Measurements from ENCODE around the gene EMILIN2. TPM values are rescaled to one million over a fixed set of nuclear protein-coding genes. Genes with fewer than 3 reads are reported as not detected.
"Not testable (repeated sequence)": the region's sequence is repeated elsewhere in the genome, so short reads cannot be mapped to it uniquely, and the experiment has no call there.

EMILIN2 gene
- polyA plus RNA-seq, 4 donors, result 1.1 to 29.9 (median 8.6) TPM

DNA sequence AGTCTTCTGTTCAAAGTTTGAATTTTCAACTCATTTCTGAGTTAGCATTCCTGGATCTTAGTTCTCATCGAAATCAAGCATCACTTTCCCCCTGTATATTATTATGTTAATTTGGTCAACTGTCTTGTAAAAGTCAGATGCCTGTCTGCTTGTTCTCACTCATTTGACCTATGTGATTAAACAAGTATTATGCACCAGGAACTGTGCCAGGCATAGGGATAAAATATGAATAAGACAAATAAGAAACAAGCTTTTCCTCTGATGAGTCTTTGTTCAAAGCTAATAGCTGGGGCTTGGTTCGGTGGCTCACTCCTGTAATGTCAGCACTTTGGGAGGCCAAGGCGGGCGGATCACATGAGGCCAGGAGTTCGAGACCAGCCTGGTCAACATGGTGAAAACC, 19.7 kb upstream of the EMILIN2 start:
- Histone ChIP-seq H3K27me3 (ENCODE audit: control insufficient read depth in 3 of 3, insufficient read depth in 3 of 3, low read length in 3 of 3) (no peaks in the 10 kb centered on the region), H3K4me3 (ENCODE audit: low read depth in 1 of 3, low read length in 3 of 3) (no peak overlapping the region), H3K9me3 (ENCODE audit: control insufficient read depth in 2 of 2, insufficient read depth in 1 of 2, low read depth in 1 of 2, low read length in 1 of 2) (no peaks in the 10 kb centered on the region), H3K27ac (ENCODE audit: low read depth in 1 of 3, low read length in 2 of 3) (no peak overlapping the region), H3K4me1 (ENCODE audit: control insufficient read depth in 3 of 3, insufficient read depth in 2 of 3, low read depth in 1 of 3, low read length in 2 of 3) (no peaks in the 10 kb centered on the region), H3K36me3 (ENCODE audit: control insufficient read depth in 3 of 3, insufficient read depth in 2 of 3, low read depth in 1 of 3, low read length in 3 of 3) (no peaks in the 10 kb centered on the region)
- no peak for FAIRE-seq
- WGBS, 3 donors, result 71 to 83% (median 78%) methylated on average over 5 of the region's 5 CpGs
- DNase-seq, result no peak

DNA sequence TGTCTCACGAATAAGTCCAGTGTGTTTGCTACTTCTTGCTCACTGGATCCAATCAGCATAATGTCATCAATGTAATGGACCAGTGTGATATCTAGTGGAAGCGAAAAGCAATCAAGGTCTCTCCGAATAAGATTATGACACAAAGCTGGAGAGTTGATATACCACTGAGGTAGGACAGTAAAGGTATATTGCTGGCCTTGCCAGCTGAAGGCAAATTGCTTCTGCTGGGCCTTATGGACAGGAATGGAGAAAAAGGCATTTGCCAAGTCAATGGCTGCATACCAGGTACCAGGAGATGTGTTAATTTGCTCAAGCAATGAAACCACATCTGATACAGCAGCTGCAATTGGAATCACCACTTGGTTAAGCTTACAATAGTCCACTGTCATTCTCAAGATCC, 10.7 kb upstream of the EMILIN2 start:
- not testable (repeated sequence) for H3K27ac ChIP-seq (ENCODE audit: low read depth in 1 of 3, low read length in 2 of 3); FAIRE-seq; H3K4me1 ChIP-seq (ENCODE audit: control insufficient read depth in 3 of 3, insufficient read depth in 2 of 3, low read depth in 1 of 3, low read length in 2 of 3); H3K36me3 ChIP-seq (ENCODE audit: control insufficient read depth in 3 of 3, insufficient read depth in 2 of 3, low read depth in 1 of 3, low read length in 3 of 3); DNase-seq; H3K27me3 ChIP-seq (ENCODE audit: control insufficient read depth in 3 of 3, insufficient read depth in 3 of 3, low read length in 3 of 3); H3K9me3 ChIP-seq (ENCODE audit: control insufficient read depth in 2 of 2, insufficient read depth in 1 of 2, low read depth in 1 of 2, low read length in 1 of 2); H3K4me3 ChIP-seq (ENCODE audit: low read depth in 1 of 3, low read length in 3 of 3)
- WGBS, 3 donors, result 94 to 96% (median 96%) methylated on average over 3 of the region's 3 CpGs

DNA sequence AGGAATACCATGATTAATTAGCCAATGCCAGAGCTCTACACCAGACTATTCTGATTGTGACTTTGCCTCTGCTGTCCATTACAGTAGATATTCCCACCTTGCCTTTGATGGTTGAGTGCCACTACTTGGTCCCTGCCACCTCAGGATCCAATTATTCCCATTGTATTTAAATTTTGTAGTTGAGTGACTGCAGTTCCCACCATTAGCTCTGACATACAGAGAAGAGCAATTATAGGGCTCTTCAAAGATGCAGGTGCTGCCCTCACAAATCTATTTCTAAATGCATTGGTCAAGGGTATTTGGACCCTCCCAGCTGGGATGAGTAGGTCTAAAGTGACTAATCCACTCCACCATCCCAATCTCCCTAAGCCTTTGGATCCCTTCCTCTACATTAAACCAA, 9.5 kb upstream of the EMILIN2 start:
- not testable (repeated sequence) for H3K27ac ChIP-seq (ENCODE audit: low read depth in 1 of 3, low read length in 2 of 3); H3K4me3 ChIP-seq (ENCODE audit: low read depth in 1 of 3, low read length in 3 of 3); FAIRE-seq; H3K27me3 ChIP-seq (ENCODE audit: control insufficient read depth in 3 of 3, insufficient read depth in 3 of 3, low read length in 3 of 3); DNase-seq; H3K9me3 ChIP-seq (ENCODE audit: control insufficient read depth in 2 of 2, insufficient read depth in 1 of 2, low read depth in 1 of 2, low read length in 1 of 2); H3K36me3 ChIP-seq (ENCODE audit: control insufficient read depth in 3 of 3, insufficient read depth in 2 of 3, low read depth in 1 of 3, low read length in 3 of 3); H3K4me1 ChIP-seq (ENCODE audit: control insufficient read depth in 3 of 3, insufficient read depth in 2 of 3, low read depth in 1 of 3, low read length in 2 of 3)

DNA sequence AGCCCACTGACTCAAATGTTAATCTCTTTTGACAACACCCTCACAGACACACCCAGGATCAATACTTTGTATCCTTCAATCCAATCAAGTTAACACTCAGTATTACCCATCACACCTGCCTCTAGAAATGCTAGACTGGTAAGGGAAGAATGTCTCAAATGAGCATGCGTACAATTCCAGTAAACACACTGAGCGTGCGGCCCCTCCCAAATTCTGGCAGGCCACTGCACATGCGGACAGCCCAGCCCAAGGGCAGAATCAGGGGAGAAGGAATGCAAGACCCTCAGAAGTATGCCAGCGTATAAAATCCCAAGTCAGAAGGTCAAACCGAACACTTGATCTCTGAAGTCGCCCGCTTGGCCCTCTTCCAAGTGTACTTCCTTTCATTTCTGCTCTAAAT, 7.6 kb upstream of the EMILIN2 start:
- WGBS, 3 donors, result 76 to 84% (median 80%) methylated on average over 8 of the region's 8 CpGs
- DNase-seq, result no peak

DNA sequence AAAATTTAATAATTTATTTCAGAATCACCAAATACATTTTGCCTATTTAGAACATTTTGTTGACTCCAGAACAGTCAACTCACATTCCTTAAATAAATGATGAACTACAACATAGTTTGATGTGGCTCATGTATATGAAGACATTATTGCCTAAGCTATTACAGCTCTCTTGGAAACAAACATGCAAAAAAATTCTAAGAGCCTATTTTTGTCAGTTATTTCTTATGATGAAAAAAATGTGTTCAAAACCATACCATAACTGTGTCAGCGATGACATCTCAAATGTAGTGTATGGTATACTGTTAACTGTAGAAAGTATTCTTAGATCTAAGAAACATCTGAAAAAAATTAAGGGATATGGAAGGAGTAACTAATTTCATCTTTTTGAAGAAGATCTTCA, 6.3 kb upstream of the EMILIN2 start:
- no peaks in the 10 kb centered on the region for H3K9me3 ChIP-seq (ENCODE audit: control insufficient read depth in 2 of 2, insufficient read depth in 1 of 2, low read depth in 1 of 2, low read length in 1 of 2)
- no peak overlapping the region for H3K27ac ChIP-seq (ENCODE audit: low read depth in 1 of 3, low read length in 2 of 3)
- no peak for FAIRE-seq
- H3K4me3 ChIP-seq (ENCODE audit: low read depth in 1 of 3, low read length in 3 of 3), result no peak overlapping the region
- DNase-seq, result no peak
- H3K4me1 ChIP-seq (ENCODE audit: control insufficient read depth in 3 of 3, insufficient read depth in 2 of 3, low read depth in 1 of 3, low read length in 2 of 3), result no peaks in the 10 kb centered on the region
- 94 to 98% (median 97%) methylated on average over 1 of the region's 1 CpG for WGBS, 3 donors
- H3K36me3 ChIP-seq (ENCODE audit: control insufficient read depth in 3 of 3, insufficient read depth in 2 of 3, low read depth in 1 of 3, low read length in 3 of 3), result no peaks in the 10 kb centered on the region
- H3K27me3 ChIP-seq (ENCODE audit: control insufficient read depth in 3 of 3, insufficient read depth in 3 of 3, low read length in 3 of 3), result peaks cover 0 to 20% (median 0%) of the 10 kb centered on the region in 3 donors

More for the DNA sequence above, 7.6 kb upstream of the EMILIN2 start:
- Histone ChIP-seq H3K9me3 (ENCODE audit: control insufficient read depth in 2 of 2, insufficient read depth in 1 of 2, low read depth in 1 of 2, low read length in 1 of 2) (no peaks in the 10 kb centered on the region), H3K4me3 (ENCODE audit: low read depth in 1 of 3, low read length in 3 of 3) (no peak overlapping the region), H3K27me3 (ENCODE audit: control insufficient read depth in 3 of 3, insufficient read depth in 3 of 3, low read length in 3 of 3) (peaks cover 0 to 10% (median 0%) of the 10 kb centered on the region in 3 donors), H3K4me1 (ENCODE audit: control insufficient read depth in 3 of 3, insufficient read depth in 2 of 3, low read depth in 1 of 3, low read length in 2 of 3) (no peaks in the 10 kb centered on the region), H3K36me3 (ENCODE audit: control insufficient read depth in 3 of 3, insufficient read depth in 2 of 3, low read depth in 1 of 3, low read length in 3 of 3) (no peaks in the 10 kb centered on the region), H3K27ac (ENCODE audit: low read depth in 1 of 3, low read length in 2 of 3) (no peak overlapping the region)
- no peak for FAIRE-seq

DNA sequence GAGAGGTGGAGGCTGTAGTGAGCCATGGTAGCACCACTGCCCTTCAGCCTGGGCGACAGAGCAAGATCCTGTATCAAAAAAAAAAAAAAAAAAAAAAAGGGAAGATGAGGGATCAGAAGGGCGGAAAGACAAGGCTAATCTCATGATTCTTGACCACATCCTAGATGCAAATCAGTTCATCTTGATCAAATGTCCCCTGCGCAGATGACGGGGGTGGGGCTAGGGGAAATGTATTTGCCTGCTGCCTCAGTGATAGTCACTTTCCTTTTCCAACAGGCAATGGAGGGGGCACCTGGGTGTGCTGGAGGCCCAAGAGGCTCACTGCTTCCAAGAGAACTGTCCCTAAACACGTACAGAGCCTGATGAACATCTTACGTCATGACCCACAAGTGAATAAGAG, 3.7 kb upstream of the EMILIN2 start:
- H3K4me3 ChIP-seq (ENCODE audit: low read depth in 1 of 3, low read length in 3 of 3), result no peak overlapping the region
- peaks cover 2 to 44% (median 7%) of the 10 kb centered on the region in 3 donors for H3K27me3 ChIP-seq (ENCODE audit: control insufficient read depth in 3 of 3, insufficient read depth in 3 of 3, low read length in 3 of 3)
- FAIRE-seq, result no peak
- H3K9me3 ChIP-seq (ENCODE audit: control insufficient read depth in 2 of 2, insufficient read depth in 1 of 2, low read depth in 1 of 2, low read length in 1 of 2), result no peaks in the 10 kb centered on the region
- peaks cover 0 to 9% (median 5%) of the 10 kb centered on the region in 3 donors for H3K4me1 ChIP-seq (ENCODE audit: control insufficient read depth in 3 of 3, insufficient read depth in 2 of 3, low read depth in 1 of 3, low read length in 2 of 3)
- H3K27ac ChIP-seq (ENCODE audit: low read depth in 1 of 3, low read length in 2 of 3), result no peak overlapping the region
- no peak for DNase-seq
- H3K36me3 ChIP-seq (ENCODE audit: control insufficient read depth in 3 of 3, insufficient read depth in 2 of 3, low read depth in 1 of 3, low read length in 3 of 3), result no peaks in the 10 kb centered on the region
- WGBS, 3 donors, result 80 to 81% (median 80%) methylated on average over 6 of the region's 6 CpGs

DNA sequence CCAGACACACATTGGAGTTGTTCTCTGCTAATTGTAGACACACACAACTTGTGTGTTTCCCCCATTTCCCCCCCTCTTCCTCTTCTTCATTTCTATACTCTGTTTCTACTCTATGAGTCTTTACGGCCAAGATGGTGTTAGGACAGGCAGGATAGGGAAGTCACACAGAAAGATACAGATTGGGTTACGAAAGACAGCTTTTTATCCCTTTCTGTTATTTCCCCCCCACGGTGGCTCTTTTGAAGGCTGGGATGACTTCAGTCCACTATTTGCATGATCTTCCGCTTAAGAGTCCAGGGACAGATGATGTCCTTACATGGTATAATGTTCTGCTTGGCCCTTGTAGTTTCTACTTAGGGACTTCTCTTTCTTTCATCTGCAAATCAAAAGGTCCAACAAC, 1.6 kb upstream of the EMILIN2 start:
- Histone ChIP-seq H3K9me3 (ENCODE audit: control insufficient read depth in 2 of 2, insufficient read depth in 1 of 2, low read depth in 1 of 2, low read length in 1 of 2) (no peaks in the 10 kb centered on the region), H3K4me1 (ENCODE audit: control insufficient read depth in 3 of 3, insufficient read depth in 2 of 3, low read depth in 1 of 3, low read length in 2 of 3) (peaks cover 0 to 9% (median 5%) of the 10 kb centered on the region in 3 donors), H3K27ac (ENCODE audit: low read depth in 1 of 3, low read length in 2 of 3) (no peak overlapping the region), H3K27me3 (ENCODE audit: control insufficient read depth in 3 of 3, insufficient read depth in 3 of 3, low read length in 3 of 3) (peaks cover 4 to 62% (median 7%) of the 10 kb centered on the region in 3 donors), H3K36me3 (ENCODE audit: control insufficient read depth in 3 of 3, insufficient read depth in 2 of 3, low read depth in 1 of 3, low read length in 3 of 3) (no peaks in the 10 kb centered on the region), H3K4me3 (ENCODE audit: low read depth in 1 of 3, low read length in 3 of 3) (no peak overlapping the region)
- WGBS, 3 donors, result 75 to 84% (median 84%) methylated on average over 4 of the region's 4 CpGs
- DNase-seq, result no peak
- no peak for FAIRE-seq

DNA sequence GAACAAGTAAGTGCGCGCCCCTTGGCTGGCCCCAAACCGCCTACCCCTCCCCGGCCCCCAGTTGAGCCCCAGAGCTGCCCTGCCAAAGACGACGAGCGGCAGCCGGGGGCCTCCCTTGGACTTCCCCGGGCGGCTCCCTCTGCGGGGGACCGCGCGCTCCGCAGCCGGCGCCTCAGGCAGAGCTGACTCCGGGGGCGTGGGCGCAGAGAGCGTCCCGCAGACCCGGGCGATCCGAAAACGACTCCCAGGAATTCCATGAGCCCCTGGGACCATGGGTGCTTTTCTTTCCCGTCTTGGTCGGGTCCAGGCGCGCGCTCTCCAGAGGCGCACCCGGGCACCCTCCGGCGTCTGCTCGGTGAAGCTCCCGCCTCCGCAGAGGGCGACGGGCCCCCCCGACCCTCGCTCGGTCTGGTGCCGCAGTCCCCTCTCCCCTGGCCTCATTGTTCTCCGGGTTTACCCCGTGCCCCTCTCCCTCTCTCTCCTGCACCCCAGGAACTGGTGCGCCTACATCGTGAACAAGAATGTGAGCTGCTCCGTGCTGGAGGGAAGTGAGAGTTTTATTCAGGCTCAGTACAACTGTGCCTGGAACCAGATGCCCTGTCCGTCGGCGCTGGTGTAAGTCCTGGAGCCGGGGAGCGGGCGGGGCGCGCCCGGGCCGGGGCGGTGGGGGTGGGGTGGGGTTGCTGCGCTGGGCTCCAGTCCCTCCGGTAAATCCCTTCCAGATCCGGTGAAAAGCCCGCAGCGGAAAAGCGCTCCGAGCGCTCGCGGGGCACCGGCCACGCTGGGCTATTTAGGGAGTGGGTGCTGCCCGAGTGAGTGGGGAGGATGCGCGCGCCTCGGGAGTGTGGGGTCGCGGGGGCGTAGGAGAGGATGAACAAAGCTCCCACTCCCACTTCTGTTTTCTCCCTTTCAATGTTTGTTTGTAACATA, 776 bp downstream of the EMILIN2 start:
- FAIRE-seq (no peak), DNase-seq (peak in 1 of 2 donors; percentile 41)
- no peaks in the 10 kb centered on the region for H3K9me3 ChIP-seq (ENCODE audit: control insufficient read depth in 2 of 2, insufficient read depth in 1 of 2, low read depth in 1 of 2, low read length in 1 of 2)
- WGBS, 3 donors, result 1 to 4% (median 1%) methylated on average over 51 to 80 of the region's 80 CpGs
- H3K4me3 ChIP-seq (ENCODE audit: low read depth in 1 of 3, low read length in 3 of 3), result peak overlapping the region; percentile 24 to 48 (median 46)
- peaks cover 4 to 68% (median 7%) of the 10 kb centered on the region in 3 donors for H3K27me3 ChIP-seq (ENCODE audit: control insufficient read depth in 3 of 3, insufficient read depth in 3 of 3, low read length in 3 of 3)
- peaks cover 0 to 9% (median 5%) of the 10 kb centered on the region in 3 donors for H3K4me1 ChIP-seq (ENCODE audit: control insufficient read depth in 3 of 3, insufficient read depth in 2 of 3, low read depth in 1 of 3, low read length in 2 of 3)
- no peaks in the 10 kb centered on the region for H3K36me3 ChIP-seq (ENCODE audit: control insufficient read depth in 3 of 3, insufficient read depth in 2 of 3, low read depth in 1 of 3, low read length in 3 of 3)
- H3K27ac ChIP-seq (ENCODE audit: low read depth in 1 of 3, low read length in 2 of 3), result peak overlapping the region in 1 of 3 donors; percentile 45
